ENCODE measurements around the gene DAP. TPM values are rescaled to one million over a fixed set of nuclear protein-coding genes. Genes with fewer than 3 reads are reported as not detected.

The DAP gene
- total RNA-seq, 4 donors from 2014 or later: 33.6 to 71.4 (median 47.9) TPM

GRCh38 chr5:10695055-10695649 is 65.9 kb downstream of the DAP start:
- DNase-seq: peak; percentile 75
- intact Hi-C loops (cut with DNase I; ENCODE audit: low total_unique reads) (loop anchor here (5.0 kb wide), 1 partner anchor 292 kb away; no protein-coding TSS in a partner anchor), in situ Hi-C loops (cut with MboI; ENCODE audit: low pct_ligation_motif_present in 1 of 4, low pct_unique_long_range_greater_than_20kb in 1 of 4, low sequenced_read_pairs in 3 of 4) (no loop called here)
- TF ChIP-seq POLR2A (IDR thresholded peaks at IDR 0.05) (no peak), EP300 (IDR thresholded peaks at IDR 0.05; ENCODE audit: low read depth) (no peak), POLR2AphosphoS5 (IDR thresholded peaks at IDR 0.05) (peak in 1 of 3 donors; percentile 41), CTCF (IDR thresholded peaks at IDR 0.05) (peak; percentile 60 to 69 (median 67))
- Histone ChIP-seq H3K4me3 (no peak overlapping the region), H3K27ac (no peak overlapping the region), H3K27me3 (no peaks in the 10 kb centered on the region), H3K9me3 (no peaks in the 10 kb centered on the region), H3K36me3 (no peaks in the 10 kb centered on the region), H3K4me1 (peaks cover 0 to 9% (median 3%) of the 10 kb centered on the region in 4 donors)
- WGBS, 2 donors (ENCODE audit: low coverage in 1 of 2): 10 to 14% methylated on average over 2 to 14 of the region's 14 CpGs

GRCh38 chr5:10691826-10692785 is 68.9 kb downstream of the DAP start:
- peaks cover 0 to 3% (median 0%) of the 10 kb centered on the region in 4 donors for H3K36me3 ChIP-seq
- H3K9me3 ChIP-seq: no peaks in the 10 kb centered on the region
- no peak overlapping the region for H3K27ac ChIP-seq
- in situ Hi-C loops (cut with MboI; ENCODE audit: low pct_ligation_motif_present in 1 of 4, low pct_unique_long_range_greater_than_20kb in 1 of 4, low sequenced_read_pairs in 3 of 4) (no loop called here), intact Hi-C loops (cut with DNase I; ENCODE audit: low total_unique reads) (no loop called here)
- H3K4me1 ChIP-seq: peaks cover 0 to 9% (median 3%) of the 10 kb centered on the region in 4 donors
- no peak for DNase-seq
- no peak for TF ChIP-seq EP300 (IDR thresholded peaks at IDR 0.05; ENCODE audit: low read depth)
- TF ChIP-seq POLR2AphosphoS5 (IDR thresholded peaks at IDR 0.05): no peak
- no peak for TF ChIP-seq CTCF (IDR thresholded peaks at IDR 0.05)
- TF ChIP-seq POLR2A (IDR thresholded peaks at IDR 0.05): no peak
- no peak overlapping the region for H3K4me3 ChIP-seq
- WGBS, 2 donors (ENCODE audit: low coverage in 1 of 2): 86 to 90% methylated on average over 3 to 16 of the region's 16 CpGs
- no peaks in the 10 kb centered on the region for H3K27me3 ChIP-seq

- TF ChIP-seq CTCF (IDR thresholded peaks at IDR 0.05) (no peak), EP300 (IDR thresholded peaks at IDR 0.05; ENCODE audit: low read depth) (no peak), POLR2AphosphoS5 (IDR thresholded peaks at IDR 0.05) (no peak), POLR2A (IDR thresholded peaks at IDR 0.05) (no peak)
- Histone ChIP-seq H3K27ac (no peak overlapping the region), H3K27me3 (no peaks in the 10 kb centered on the region), H3K4me3 (no peak overlapping the region), H3K9me3 (no peaks in the 10 kb centered on the region), H3K4me1 (peaks cover 0 to 9% (median 3%) of the 10 kb centered on the region in 4 donors), H3K36me3 (peaks cover 0 to 3% (median 0%) of the 10 kb centered on the region in 4 donors)
- intact Hi-C loops (cut with DNase I; ENCODE audit: low total_unique reads) (no loop called here), in situ Hi-C loops (cut with MboI; ENCODE audit: low pct_ligation_motif_present in 1 of 4, low pct_unique_long_range_greater_than_20kb in 1 of 4, low sequenced_read_pairs in 3 of 4) (no loop called here)
- no peak for DNase-seq
- 84 to 89% methylated on average over 12 to 14 of the region's 14 CpGs for WGBS, 2 donors (ENCODE audit: low coverage in 1 of 2)
Observed at GRCh38 chr5:10690460-10691440, 70.3 kb downstream of the DAP start.

Measured in transverse colon (tissue), 4 donors.